ENCODE data around the gene C1QTNF7. TPM values are rescaled to one million over a fixed set of nuclear protein-coding genes. Genes with fewer than 3 reads are reported as not detected.

C1QTNF7 gene
- total RNA-seq, 1 experiment from 2014 or later: not detected

- Histone ChIP-seq H3K27me3 (ENCODE audit: low read length) (peaks cover 18% of the 10 kb centered on the region), H3K9ac (ENCODE audit: low read length) (no peak overlapping the region), H4K20me1 (ENCODE audit: low read length) (no peaks in the 10 kb centered on the region), H3K9me2 (replicated peaks; ENCODE audit: low read length) (no peaks in the 10 kb centered on the region), H3K4me1 (ENCODE audit: insufficient read depth, low read length) (no peaks in the 10 kb centered on the region), H3F3A (ENCODE audit: low read length, unreplicated experiment) (no peaks in the 10 kb centered on the region), H3K4me3 (ENCODE audit: low read length) (no peak overlapping the region), H3K9me3 (ENCODE audit: low read length) (no peaks in the 10 kb centered on the region), H3K4me2 (ENCODE audit: low read length) (no peak overlapping the region), H3K79me2 (ENCODE audit: low read length) (no peaks in the 10 kb centered on the region), H3K36me3 (ENCODE audit: low read depth, low read length) (no peaks in the 10 kb centered on the region), H3K27ac (ENCODE audit: low read length) (no peak overlapping the region), H2AFZ (ENCODE audit: low read length) (no peak overlapping the region)
- ATAC-seq (no peak), DNase-seq (no peak)
- TF ChIP-seq EZH2phosphoT487 (IDR thresholded peaks at IDR 0.05; ENCODE audit: borderline replicate concordance, low read length) (no peak), EZH2 (IDR thresholded peaks at IDR 0.05; ENCODE audit: low read length, unreplicated experiment) (no peak), CTCF (conservative IDR thresholded peaks at IDR 0.05; ENCODE audit: low read depth, low read length) (no peak)
- ChIA-PET CTCF (no interaction called here), POLR2A (ENCODE audit: unreplicated experiment) (no interaction called here)
- intact Hi-C loops (cut with micrococcal nuclease): no loop called here
- BruUV-seq (replicated peaks): no TSS peak
Observed at GRCh38 chr4:15417233-15417660, 10.6 kb upstream of the C1QTNF7 start.

GRCh38 chr4:15418956-15419355 lies 8.9 kb upstream of the C1QTNF7 start:
- no peaks in the 10 kb centered on the region for H4K20me1 ChIP-seq (ENCODE audit: low read length)
- no peak overlapping the region for H3K4me2 ChIP-seq (ENCODE audit: low read length)
- H3K4me1 ChIP-seq (ENCODE audit: insufficient read depth, low read length): no peaks in the 10 kb centered on the region
- no peak overlapping the region for H3K4me3 ChIP-seq (ENCODE audit: low read length)
- BruUV-seq (replicated peaks): no TSS peak
- no peak overlapping the region for H3K27ac ChIP-seq (ENCODE audit: low read length)
- H3K27me3 ChIP-seq (ENCODE audit: low read length): peaks cover under 1% of the 10 kb centered on the region; the same call in 1 of the 2 replicates
- no peaks in the 10 kb centered on the region for H3F3A ChIP-seq (ENCODE audit: low read length, unreplicated experiment)
- POLR2A ChIA-PET (ENCODE audit: unreplicated experiment): no interaction called here
- H3K79me2 ChIP-seq (ENCODE audit: low read length): no peaks in the 10 kb centered on the region
- ATAC-seq (no peak), DNase-seq (no peak)
- TF ChIP-seq EZH2phosphoT487 (IDR thresholded peaks at IDR 0.05; ENCODE audit: borderline replicate concordance, low read length): no peak
- TF ChIP-seq EZH2 (IDR thresholded peaks at IDR 0.05; ENCODE audit: low read length, unreplicated experiment): no peak
- TF ChIP-seq CTCF (conservative IDR thresholded peaks at IDR 0.05; ENCODE audit: low read depth, low read length): no peak
- intact Hi-C loops (cut with micrococcal nuclease): no loop called here
- CTCF ChIA-PET: no interaction called here
- no peaks in the 10 kb centered on the region for H3K9me2 ChIP-seq (replicated peaks; ENCODE audit: low read length)
- no peak overlapping the region for H3K9ac ChIP-seq (ENCODE audit: low read length)
- no peaks in the 10 kb centered on the region for H3K9me3 ChIP-seq (ENCODE audit: low read length)
- H3K36me3 ChIP-seq (ENCODE audit: low read depth, low read length): no peaks in the 10 kb centered on the region
- no peak overlapping the region for H2AFZ ChIP-seq (ENCODE audit: low read length)

GRCh38 chr4:15420642-15421041 lies 7.2 kb upstream of the C1QTNF7 start:
- H3K79me2 ChIP-seq (ENCODE audit: low read length): no peaks in the 10 kb centered on the region
- H2AFZ ChIP-seq (ENCODE audit: low read length): no peak overlapping the region
- no peaks in the 10 kb centered on the region for H3K9me3 ChIP-seq (ENCODE audit: low read length)
- H3K36me3 ChIP-seq (ENCODE audit: low read depth, low read length): no peaks in the 10 kb centered on the region
- CTCF ChIA-PET: no interaction called here
- H4K20me1 ChIP-seq (ENCODE audit: low read length): no peaks in the 10 kb centered on the region
- H3F3A ChIP-seq (ENCODE audit: low read length, unreplicated experiment): no peaks in the 10 kb centered on the region
- no peaks in the 10 kb centered on the region for H3K4me1 ChIP-seq (ENCODE audit: insufficient read depth, low read length)
- BruUV-seq (replicated peaks): no TSS peak
- POLR2A ChIA-PET (ENCODE audit: unreplicated experiment): no interaction called here
- intact Hi-C loops (cut with micrococcal nuclease): no loop called here
- H3K4me3 ChIP-seq (ENCODE audit: low read length): no peak overlapping the region
- no peaks in the 10 kb centered on the region for H3K9me2 ChIP-seq (replicated peaks; ENCODE audit: low read length)
- no peak overlapping the region for H3K9ac ChIP-seq (ENCODE audit: low read length)
- ATAC-seq: no peak
- DNase-seq: no peak
- TF ChIP-seq CTCF (conservative IDR thresholded peaks at IDR 0.05; ENCODE audit: low read depth, low read length): no peak
- TF ChIP-seq EZH2phosphoT487 (IDR thresholded peaks at IDR 0.05; ENCODE audit: borderline replicate concordance, low read length): no peak
- no peak for TF ChIP-seq EZH2 (IDR thresholded peaks at IDR 0.05; ENCODE audit: low read length, unreplicated experiment)
- no peak overlapping the region for H3K27ac ChIP-seq (ENCODE audit: low read length)
- no peak overlapping the region for H3K4me2 ChIP-seq (ENCODE audit: low read length)
- peaks cover 3% of the 10 kb centered on the region; the same call in 1 of the 2 replicates for H3K27me3 ChIP-seq (ENCODE audit: low read length)

All from PC-3 (cell line).